Upper lobe of left lung (tissue), 4 donors: ENCODE data around the gene MTHFD2.

Experiments
- EP300 ChIP-seq, 4 donors: sonication (generic); formaldehyde crosslinking; IDR thresholded peaks; one replicate each; pipeline ENCODE4 v1.5.1; 2017; ENCODE audit warnings: antibody characterized with exemption in 4 of 4, control low read depth in 2 of 4
- POLR2A ChIP-seq, 4 donors: fragments of 450-650 bp; IDR thresholded peaks; one replicate each; pipeline ENCODE4 v1.5.1; 2016 to 2017; ENCODE audit warnings: antibody characterized with exemption in 4 of 4, mild to moderate bottlenecking in 2 of 4
- POLR2AphosphoS5 ChIP-seq, 2 donors: sonication (generic); formaldehyde crosslinking; IDR thresholded peaks; one replicate each; pipeline ENCODE4 v1.5.1; 2017; ENCODE audit warnings: antibody characterized with exemption in 2 of 2
- TF ChIP-seq, protein P1 (sequence below), 6 experiments: fragments of 450-650 bp in 4 of 6; fragments of 200-600 bp in 2 of 6; sonication (generic) in 2 of 6; IDR thresholded peaks; one replicate each; pipeline ENCODE4 v1.5.1; 2016 to 2019; ENCODE audit warnings: antibody characterized with exemption in 6 of 6

DNA sequence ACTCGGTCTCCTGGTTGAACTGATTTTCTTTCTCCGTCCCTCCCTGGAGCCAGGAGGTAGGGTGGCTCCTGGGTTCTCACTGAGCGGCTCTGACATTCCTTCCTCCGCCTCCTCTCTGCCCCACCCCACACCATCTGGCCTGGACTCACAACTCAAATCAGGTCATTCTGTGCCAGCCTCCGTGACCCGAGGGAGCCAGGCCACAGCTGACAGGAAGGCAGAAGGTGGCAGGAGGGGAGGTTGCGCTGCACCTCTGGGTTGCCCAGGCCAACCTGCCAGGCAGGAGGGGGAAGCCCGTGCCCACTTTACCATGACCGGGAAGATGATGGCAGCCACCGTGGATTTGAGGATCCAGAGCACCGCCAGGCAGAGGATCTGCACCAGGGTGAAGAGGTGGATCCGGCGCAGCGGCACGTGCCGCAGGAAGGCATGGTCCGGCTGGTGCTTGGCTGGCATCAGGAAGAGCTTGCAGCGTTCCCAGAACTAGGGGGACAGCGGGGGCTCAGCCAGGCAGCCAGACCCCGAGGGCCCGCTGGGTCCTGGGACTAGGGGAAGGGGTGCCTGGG lies 28.3 kb downstream of the MTHFD2 start:
- TF ChIP-seq, protein P1, sequence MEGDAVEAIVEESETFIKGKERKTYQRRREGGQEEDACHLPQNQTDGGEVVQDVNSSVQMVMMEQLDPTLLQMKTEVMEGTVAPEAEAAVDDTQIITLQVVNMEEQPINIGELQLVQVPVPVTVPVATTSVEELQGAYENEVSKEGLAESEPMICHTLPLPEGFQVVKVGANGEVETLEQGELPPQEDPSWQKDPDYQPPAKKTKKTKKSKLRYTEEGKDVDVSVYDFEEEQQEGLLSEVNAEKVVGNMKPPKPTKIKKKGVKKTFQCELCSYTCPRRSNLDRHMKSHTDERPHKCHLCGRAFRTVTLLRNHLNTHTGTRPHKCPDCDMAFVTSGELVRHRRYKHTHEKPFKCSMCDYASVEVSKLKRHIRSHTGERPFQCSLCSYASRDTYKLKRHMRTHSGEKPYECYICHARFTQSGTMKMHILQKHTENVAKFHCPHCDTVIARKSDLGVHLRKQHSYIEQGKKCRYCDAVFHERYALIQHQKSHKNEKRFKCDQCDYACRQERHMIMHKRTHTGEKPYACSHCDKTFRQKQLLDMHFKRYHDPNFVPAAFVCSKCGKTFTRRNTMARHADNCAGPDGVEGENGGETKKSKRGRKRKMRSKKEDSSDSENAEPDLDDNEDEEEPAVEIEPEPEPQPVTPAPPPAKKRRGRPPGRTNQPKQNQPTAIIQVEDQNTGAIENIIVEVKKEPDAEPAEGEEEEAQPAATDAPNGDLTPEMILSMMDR (IDR thresholded peaks at IDR 0.05), result no peak
- no peak for TF ChIP-seq POLR2AphosphoS5 (IDR thresholded peaks at IDR 0.05)
- no peak for TF ChIP-seq EP300 (IDR thresholded peaks at IDR 0.05)
- TF ChIP-seq POLR2A (IDR thresholded peaks at IDR 0.05), result no peak
